HG03520 (cell line): ENCODE results near the gene OR10A6.

Experiments
- ATAC-seq: cut with Tn5 transposase; IDR thresholded peaks from one replicate; pipeline ENCODE4 v1.9.1; 2021; ENCODE audit warnings: mild to moderate bottlenecking, moderate library complexity; ENCODE audit not compliant: unreplicated experiment

The OR10A6 gene

GRCh38 chr11:7910286-7910788 lies 20.7 kb downstream of the OR10A6 start:
- no peak for ATAC-seq

GRCh38 chr11:7909585-7910285 lies 21.3 kb downstream of the OR10A6 start:
- no peak for ATAC-seq

- ATAC-seq = no peak
Observed at GRCh38 chr11:7907121-7907520, 23.9 kb downstream of the OR10A6 start.

GRCh38 chr11:7906481-7906880 lies 24.6 kb downstream of the OR10A6 start:
- ATAC-seq = no peak

GRCh38 chr11:7905961-7906429 lies 25.1 kb downstream of the OR10A6 start:
- no peak for ATAC-seq

- no peak for ATAC-seq
Observed at GRCh38 chr11:7905549-7905948, 25.5 kb downstream of the OR10A6 start.

- ATAC-seq = no peak
Observed at GRCh38 chr11:7904917-7905316, 26.2 kb downstream of the OR10A6 start.

GRCh38 chr11:7903940-7904339 lies 27.1 kb downstream of the OR10A6 start:
- ATAC-seq = no peak

- no peak for ATAC-seq
Observed at GRCh38 chr11:7901319-7901854, 29.7 kb downstream of the OR10A6 start.

GRCh38 chr11:7900686-7901085 lies 30.4 kb downstream of the OR10A6 start:
- no peak for ATAC-seq

GRCh38 chr11:7899418-7899817 lies 31.6 kb downstream of the OR10A6 start:
- ATAC-seq = no peak

GRCh38 chr11:7898666-7899283 lies 32.3 kb downstream of the OR10A6 start:
- ATAC-seq = no peak

GRCh38 chr11:7896009-7896785 lies 34.9 kb downstream of the OR10A6 start:
- ATAC-seq = no peak

- ATAC-seq = no peak
Observed at GRCh38 chr11:7894251-7894650, 36.8 kb downstream of the OR10A6 start.

GRCh38 chr11:7893796-7894195 lies 37.3 kb downstream of the OR10A6 start:
- ATAC-seq = no peak

- peak; percentile 62 for ATAC-seq
Observed at GRCh38 chr11:7892840-7893254, 38.2 kb downstream of the OR10A6 start.

- ATAC-seq = peak; percentile 56
Observed at GRCh38 chr11:7892059-7892699, 38.9 kb downstream of the OR10A6 start.

GRCh38 chr11:7890417-7891172 lies 40.5 kb downstream of the OR10A6 start:
- ATAC-seq = no peak

GRCh38 chr11:7889985-7890384 lies 41.1 kb downstream of the OR10A6 start:
- no peak for ATAC-seq

GRCh38 chr11:7882860-7883259 lies 48.2 kb downstream of the OR10A6 start:
- no peak for ATAC-seq
